ENCODE data around the gene STAG1.
"Not testable (repeated sequence)": the region's sequence is repeated elsewhere in the genome, so short reads cannot be mapped to it uniquely, and the experiment has no call there.

Gene STAG1

GRCh38 chr3:136755192-136755591 is 3.0 kb upstream of the STAG1 start:
- Histone ChIP-seq H3K36me3 (ENCODE audit: control insufficient read depth, insufficient read depth, low read length) (no peaks in the 10 kb centered on the region), H3K9ac (ENCODE audit: low read depth, low read length) (no peak overlapping the region), H3K4me3 (ENCODE audit: low read depth, low read length) (no peak overlapping the region), H3K4me1 (ENCODE audit: control insufficient read depth, insufficient read depth, low read length) (peaks cover 15% of the 10 kb centered on the region), H3K9me3 (ENCODE audit: control insufficient read depth, insufficient read depth, low read length) (no peaks in the 10 kb centered on the region), H3K27me3 (ENCODE audit: control insufficient read depth, insufficient read depth, low read length) (no peaks in the 10 kb centered on the region)

- H3K9me3 ChIP-seq (ENCODE audit: control insufficient read depth, insufficient read depth, low read length): no peaks in the 10 kb centered on the region
- H3K36me3 ChIP-seq (ENCODE audit: control insufficient read depth, insufficient read depth, low read length): no peaks in the 10 kb centered on the region
- no peaks in the 10 kb centered on the region for H3K27me3 ChIP-seq (ENCODE audit: control insufficient read depth, insufficient read depth, low read length)
- peak overlapping the region; percentile 89 for H3K9ac ChIP-seq (ENCODE audit: low read depth, low read length)
- peaks cover 23% of the 10 kb centered on the region for H3K4me1 ChIP-seq (ENCODE audit: control insufficient read depth, insufficient read depth, low read length)
- H3K4me3 ChIP-seq (ENCODE audit: low read depth, low read length): peak overlapping the region; percentile 71
Observed at GRCh38 chr3:136753326-136753939, 1.3 kb upstream of the STAG1 start.

- peak overlapping the region; percentile 71 for H3K4me3 ChIP-seq (ENCODE audit: low read depth, low read length)
- no peaks in the 10 kb centered on the region for H3K9me3 ChIP-seq (ENCODE audit: control insufficient read depth, insufficient read depth, low read length)
- no peaks in the 10 kb centered on the region for H3K27me3 ChIP-seq (ENCODE audit: control insufficient read depth, insufficient read depth, low read length)
- H3K36me3 ChIP-seq (ENCODE audit: control insufficient read depth, insufficient read depth, low read length): no peaks in the 10 kb centered on the region
- H3K4me1 ChIP-seq (ENCODE audit: control insufficient read depth, insufficient read depth, low read length): peaks cover 23% of the 10 kb centered on the region
- peak overlapping the region; percentile 89 for H3K9ac ChIP-seq (ENCODE audit: low read depth, low read length)
Observed at GRCh38 chr3:136752422-136753325, 496 bp upstream of the STAG1 start.

DNA sequence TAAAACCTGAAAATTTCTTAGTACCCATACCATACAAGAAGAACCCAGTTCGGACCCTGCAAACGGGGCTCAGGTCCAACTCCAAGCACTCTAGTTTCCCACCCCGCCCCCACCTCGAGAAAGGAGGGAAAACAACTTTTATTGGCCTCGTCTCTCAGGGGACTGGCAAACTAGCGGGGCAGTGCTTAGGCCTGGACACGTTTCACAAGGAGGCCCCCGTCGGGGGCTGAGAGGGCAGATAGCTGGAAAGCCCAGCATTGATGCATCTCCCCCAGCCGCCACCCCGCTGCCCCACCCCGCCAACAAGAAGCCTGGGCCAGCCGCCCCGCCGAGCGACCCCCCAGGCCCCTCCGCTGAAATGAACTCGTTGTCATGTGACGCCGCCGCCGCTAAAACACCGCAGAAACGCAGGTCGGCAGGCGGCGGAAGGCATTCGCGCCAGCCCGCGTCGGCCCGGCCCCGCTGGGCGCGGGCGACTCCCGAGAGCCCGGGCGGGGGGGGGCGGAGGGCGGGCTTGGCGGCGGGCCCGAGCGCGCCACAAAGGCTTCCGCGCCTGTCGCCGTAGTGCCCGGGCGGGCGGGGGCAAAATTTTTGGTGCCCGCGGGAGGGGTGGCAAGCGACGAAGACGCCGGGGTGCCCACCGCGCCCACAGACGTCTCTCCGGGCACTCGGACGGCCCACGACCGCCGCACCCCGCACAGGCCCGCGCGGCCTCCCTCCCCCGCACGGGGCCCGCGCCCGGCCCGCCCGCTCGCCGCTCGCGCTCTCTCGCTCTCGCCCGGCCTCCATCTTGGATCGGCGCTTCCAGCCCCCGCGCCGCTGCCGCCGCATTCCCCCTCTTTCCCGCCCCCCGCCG is 634 bp downstream of the STAG1 start:
- H3K9me3 ChIP-seq (ENCODE audit: control insufficient read depth, insufficient read depth, low read length): no peaks in the 10 kb centered on the region
- H3K4me3 ChIP-seq (ENCODE audit: low read depth, low read length): peak overlapping the region; percentile 79
- peaks cover 23% of the 10 kb centered on the region for H3K4me1 ChIP-seq (ENCODE audit: control insufficient read depth, insufficient read depth, low read length)

GRCh38 chr3:136750897-136751315 is 1.3 kb downstream of the STAG1 start:
- peak overlapping the region; percentile 18 for H3K9ac ChIP-seq (ENCODE audit: low read depth, low read length)
- no peaks in the 10 kb centered on the region for H3K27me3 ChIP-seq (ENCODE audit: control insufficient read depth, insufficient read depth, low read length)
- no peaks in the 10 kb centered on the region for H3K36me3 ChIP-seq (ENCODE audit: control insufficient read depth, insufficient read depth, low read length)
- H3K9me3 ChIP-seq (ENCODE audit: control insufficient read depth, insufficient read depth, low read length): no peaks in the 10 kb centered on the region
- peak overlapping the region; percentile 79 for H3K4me3 ChIP-seq (ENCODE audit: low read depth, low read length)
- H3K4me1 ChIP-seq (ENCODE audit: control insufficient read depth, insufficient read depth, low read length): peaks cover 23% of the 10 kb centered on the region

More for the DNA sequence above, 634 bp downstream of the STAG1 start:
- no peaks in the 10 kb centered on the region for H3K36me3 ChIP-seq (ENCODE audit: control insufficient read depth, insufficient read depth, low read length)
- peak overlapping the region; percentile 26 for H3K9ac ChIP-seq (ENCODE audit: low read depth, low read length)
- no peaks in the 10 kb centered on the region for H3K27me3 ChIP-seq (ENCODE audit: control insufficient read depth, insufficient read depth, low read length)

DNA sequence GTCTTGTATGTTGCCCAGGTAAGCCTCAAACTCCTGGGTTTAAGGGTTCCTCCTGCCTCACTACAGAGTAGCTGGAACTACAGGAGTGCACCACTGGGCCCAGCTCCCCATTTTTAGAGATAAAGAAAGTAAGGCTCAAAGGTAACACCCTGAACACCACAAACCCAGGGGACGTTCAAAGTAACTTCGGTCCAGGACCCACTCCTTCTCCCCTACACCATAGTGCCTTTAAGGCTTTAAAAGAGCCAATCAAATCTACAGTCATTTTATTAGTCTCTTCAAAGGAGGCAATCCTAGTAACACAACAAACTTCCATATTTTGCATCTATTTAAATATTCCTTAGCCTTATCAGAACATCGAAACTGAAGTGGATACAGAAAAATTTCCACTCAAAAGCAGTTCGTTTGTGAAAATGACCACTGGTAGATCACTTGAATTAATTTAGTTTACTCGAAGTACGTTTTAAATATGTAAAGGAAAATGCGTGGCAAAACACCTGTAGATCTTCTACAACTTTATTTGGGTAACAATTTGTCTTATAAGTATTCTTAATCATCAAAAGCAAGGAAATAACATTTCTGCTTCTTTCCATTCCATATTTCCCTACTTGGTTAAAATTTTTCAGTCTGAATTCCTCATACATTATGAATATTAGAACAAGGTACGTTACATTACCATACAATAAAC is 1.8 kb downstream of the STAG1 start:
- no peak overlapping the region for H3K9ac ChIP-seq (ENCODE audit: low read depth, low read length)
- no peaks in the 10 kb centered on the region for H3K9me3 ChIP-seq (ENCODE audit: control insufficient read depth, insufficient read depth, low read length)
- H3K36me3 ChIP-seq (ENCODE audit: control insufficient read depth, insufficient read depth, low read length): no peaks in the 10 kb centered on the region
- no peaks in the 10 kb centered on the region for H3K27me3 ChIP-seq (ENCODE audit: control insufficient read depth, insufficient read depth, low read length)
- H3K4me1 ChIP-seq (ENCODE audit: control insufficient read depth, insufficient read depth, low read length): peaks cover 23% of the 10 kb centered on the region
- peak overlapping the region; percentile 79 for H3K4me3 ChIP-seq (ENCODE audit: low read depth, low read length)

DNA sequence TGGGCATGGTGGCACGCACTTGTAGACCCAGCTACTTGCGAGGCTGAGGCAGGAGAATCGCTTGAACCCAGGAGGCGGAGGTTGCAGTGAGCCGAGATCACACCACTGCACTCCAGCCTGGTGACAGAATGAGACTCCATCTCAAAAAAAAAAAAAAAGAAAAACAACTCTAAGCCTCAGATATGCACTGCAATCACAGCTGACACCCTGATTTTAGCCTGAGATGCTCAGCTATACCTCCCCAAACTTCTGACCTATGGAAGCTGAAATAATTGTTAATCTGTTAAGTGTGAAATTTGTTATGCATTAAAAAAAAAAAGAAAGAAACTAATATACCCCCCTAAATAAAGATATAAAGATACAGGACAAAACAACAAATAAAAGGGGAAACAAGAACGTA is 2.6 kb downstream of the STAG1 start:
- H3K9me3 ChIP-seq (ENCODE audit: control insufficient read depth, insufficient read depth, low read length); H3K36me3 ChIP-seq (ENCODE audit: control insufficient read depth, insufficient read depth, low read length); H3K9ac ChIP-seq (ENCODE audit: low read depth, low read length); H3K27me3 ChIP-seq (ENCODE audit: control insufficient read depth, insufficient read depth, low read length); H3K4me3 ChIP-seq (ENCODE audit: low read depth, low read length): not testable (repeated sequence)
- peaks cover 20% of the 10 kb centered on the region for H3K4me1 ChIP-seq (ENCODE audit: control insufficient read depth, insufficient read depth, low read length)

DNA sequence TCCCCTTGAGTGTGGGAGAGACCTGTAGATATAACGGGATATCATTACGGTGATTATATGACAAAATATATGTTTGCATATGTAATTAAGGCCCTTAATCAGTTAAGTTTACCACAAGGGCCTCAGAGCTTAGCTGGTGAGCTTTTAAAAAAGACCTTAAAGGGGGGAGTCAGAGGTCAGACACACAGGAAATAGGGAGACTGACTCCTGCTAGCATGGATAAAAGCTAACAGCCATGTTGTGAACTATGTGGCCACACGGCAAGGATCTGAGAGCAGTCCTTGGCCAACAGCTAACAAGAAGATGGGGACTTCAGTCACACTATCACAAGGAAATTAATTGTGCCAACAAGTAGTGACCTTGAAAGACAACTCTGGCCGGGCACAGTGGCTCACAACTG is 3.1 kb downstream of the STAG1 start:
- peaks cover 20% of the 10 kb centered on the region for H3K4me1 ChIP-seq (ENCODE audit: control insufficient read depth, insufficient read depth, low read length)
- no peaks in the 10 kb centered on the region for H3K9me3 ChIP-seq (ENCODE audit: control insufficient read depth, insufficient read depth, low read length)
- H3K36me3 ChIP-seq (ENCODE audit: control insufficient read depth, insufficient read depth, low read length): no peaks in the 10 kb centered on the region
- H3K4me3 ChIP-seq (ENCODE audit: low read depth, low read length): no peak overlapping the region
- no peak overlapping the region for H3K9ac ChIP-seq (ENCODE audit: low read depth, low read length)
- no peaks in the 10 kb centered on the region for H3K27me3 ChIP-seq (ENCODE audit: control insufficient read depth, insufficient read depth, low read length)

DNA sequence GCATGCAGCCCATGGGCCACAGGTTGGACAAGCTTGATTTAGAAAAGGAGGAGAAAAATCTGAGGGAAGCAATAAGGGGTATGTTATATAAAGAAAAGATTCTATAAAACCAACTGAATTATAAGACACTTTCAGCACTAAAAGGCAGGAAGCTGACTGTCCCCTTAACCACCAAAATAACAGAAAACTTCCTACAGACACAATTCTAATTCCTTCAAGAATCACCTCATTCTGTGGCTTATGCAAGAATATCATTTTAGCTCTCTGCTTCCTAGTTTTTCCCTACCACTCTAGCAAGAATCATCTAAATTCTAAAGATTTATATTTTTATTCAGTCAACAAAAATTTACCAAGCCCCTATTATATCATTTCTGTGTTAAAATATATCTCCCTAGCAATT is 6.3 kb downstream of the STAG1 start:
- H3K36me3 ChIP-seq (ENCODE audit: control insufficient read depth, insufficient read depth, low read length): no peaks in the 10 kb centered on the region
- H3K27me3 ChIP-seq (ENCODE audit: control insufficient read depth, insufficient read depth, low read length): no peaks in the 10 kb centered on the region
- no peak overlapping the region for H3K4me3 ChIP-seq (ENCODE audit: low read depth, low read length)
- no peaks in the 10 kb centered on the region for H3K9me3 ChIP-seq (ENCODE audit: control insufficient read depth, insufficient read depth, low read length)
- H3K4me1 ChIP-seq (ENCODE audit: control insufficient read depth, insufficient read depth, low read length): peaks cover 14% of the 10 kb centered on the region
- H3K9ac ChIP-seq (ENCODE audit: low read depth, low read length): no peak overlapping the region

- Histone ChIP-seq H3K9ac (ENCODE audit: low read depth, low read length) (no peak overlapping the region), H3K36me3 (ENCODE audit: control insufficient read depth, insufficient read depth, low read length) (no peaks in the 10 kb centered on the region), H3K4me3 (ENCODE audit: low read depth, low read length) (no peak overlapping the region), H3K9me3 (ENCODE audit: control insufficient read depth, insufficient read depth, low read length) (no peaks in the 10 kb centered on the region), H3K4me1 (ENCODE audit: control insufficient read depth, insufficient read depth, low read length) (no peaks in the 10 kb centered on the region), H3K27me3 (ENCODE audit: control insufficient read depth, insufficient read depth, low read length) (no peaks in the 10 kb centered on the region)
Observed at GRCh38 chr3:136741063-136741462, 11.1 kb downstream of the STAG1 start.

- H3K9me3 ChIP-seq (ENCODE audit: control insufficient read depth, insufficient read depth, low read length): no peaks in the 10 kb centered on the region
- no peak overlapping the region for H3K4me3 ChIP-seq (ENCODE audit: low read depth, low read length)
- no peak overlapping the region for H3K9ac ChIP-seq (ENCODE audit: low read depth, low read length)
- H3K4me1 ChIP-seq (ENCODE audit: control insufficient read depth, insufficient read depth, low read length): no peaks in the 10 kb centered on the region
- H3K36me3 ChIP-seq (ENCODE audit: control insufficient read depth, insufficient read depth, low read length): no peaks in the 10 kb centered on the region
- H3K27me3 ChIP-seq (ENCODE audit: control insufficient read depth, insufficient read depth, low read length): no peaks in the 10 kb centered on the region
Observed at GRCh38 chr3:136740351-136740958, 11.7 kb downstream of the STAG1 start.
